Heart left ventricle (tissue), 16 donors: ENCODE measurements around the gene MRM1. TPM values are rescaled to one million over a fixed set of nuclear protein-coding genes. Genes with fewer than 3 reads are reported as not detected.
"Not testable (repeated sequence)": the region's sequence is repeated elsewhere in the genome, so short reads cannot be mapped to it uniquely, and the experiment has no call there.

Experiments
- ATAC-seq, 4 donors: fragments of 200-7000 bp; cut with Tn5 transposase; one replicate each; pipeline ENCODE4 v1.9.1; 2020 to 2022; ENCODE audit warnings: moderate library complexity in 4 of 4, mild to moderate bottlenecking in 3 of 4, moderate number of reproducible peaks in 1 of 4
- DNase-seq, 5 donors: peaks; one replicate each; pipeline ENCODE4 v3.0.0-alpha.2; 2020
- H3K27ac ChIP-seq, 12 donors: fragments of 200-600 bp; sonication (generic) in 4 of 12; one replicate each; pipeline versions ENCODE4 v1.5.0 to v1.8.0; 2016 to 2022; ENCODE audit warnings: mild to moderate bottlenecking in 2 of 12
- H3K27me3 ChIP-seq, 9 donors: fragments of 200-600 bp; sonication (generic) in 2 of 9; one replicate each; pipeline versions ENCODE4 v1.5.1 to v1.8.0; 2016 to 2022; ENCODE audit warnings: mild to moderate bottlenecking in 3 of 9
- H3K36me3 ChIP-seq, 9 donors: fragments of 200-600 bp; sonication (generic) in 2 of 9; one replicate each; pipeline versions ENCODE4 v1.5.0 to v1.8.0; 2018 to 2022; ENCODE audit warnings: mild to moderate bottlenecking in 2 of 9
- H3K4me1 ChIP-seq, 12 donors: fragments of 200-600 bp; sonication (generic) in 4 of 12; one replicate each; pipeline versions ENCODE4 v1.5.0 to v1.8.0; 2016 to 2022; ENCODE audit warnings: mild to moderate bottlenecking in 3 of 12
- H3K4me3 ChIP-seq, 12 donors: fragments of 200-600 bp; sonication (generic) in 4 of 12; one replicate each; pipeline versions ENCODE4 v1.5.0 to v1.8.0; 2017 to 2022; ENCODE audit warnings: mild to moderate bottlenecking in 9 of 12, moderate library complexity in 4 of 12
- H3K9me3 ChIP-seq, 12 donors: fragments of 200-600 bp; sonication (generic) in 4 of 12; one replicate each; pipeline versions ENCODE4 v1.5.0 to v1.8.0; 2016 to 2022; ENCODE audit warnings: mild to moderate bottlenecking in 1 of 12
- CTCF ChIP-seq, 12 donors: fragments of 200-600 bp; sonication (generic) in 4 of 12; IDR thresholded peaks; one replicate each; pipeline versions ENCODE4 v1.5.0 to v1.8.0; 2018 to 2022; ENCODE audit warnings: antibody characterized with exemption in 12 of 12, mild to moderate bottlenecking in 5 of 12
- POLR2A ChIP-seq, 2 donors: fragments of 450-650 bp; IDR thresholded peaks; one replicate each; pipeline ENCODE4 v1.6.1; 2017; ENCODE audit warnings: antibody characterized with exemption in 2 of 2, mild to moderate bottlenecking in 2 of 2, moderate library complexity in 2 of 2
- WGBS, 4 donors: extraction: QIAGEN DNeasy Blood & Tissue Kit in 2 of 4; methylation state at CpG; one replicate each; pipeline versions ENCODE4 v1.1.5 to v1.1.7; 2013 to 2018; 5-methylcytosine and 5-hydroxymethylcytosine counted together
- intact Hi-C, 10 donors: fragments of 100-400 bp; cut with DNase I; formaldehyde crosslinking; loops; one replicate each; pipeline versions ENCODE4 v1.11.1 to v1.14.2; 2022
- polyA plus RNA-seq, 2 donors: library from polyadenylated mRNA; stranded (reverse); fragments of 200-250 nt; gene quantifications; one replicate each; pipeline ENCODE4 v1.2.3, GENCODE V29; 2013
- total RNA-seq, 9 donors: library from RNA; depleted of rRNA in 2 of 9; stranded (reverse); fragments of >200 nt in 2 of 9; fragmentation: NEBNext Ultra II Directional in 3 of 9; extraction: Animal tissue kit (Norgen Biotek cat#: 25700) in 3 of 9; gene quantifications; one replicate each; pipeline versions ENCODE4 v1.1.0 to v1.2.4, GENCODE V29; 2016 to 2023
- donor health status: ischemic (EF 13 %, LVEDD 7.1; RV severe dilation, severe dysfunction).
- donor health status: healthy with polysubstance abuse.
- donor health status: DM: no; HTN: yes; CAD: no.
- donor health status: DM: no; HTN: no; CAD: no.
- donor health status: ischemic (EF 25% LVEDD 6.9; RV normal size, moderate dysfunction).
- donor health status: ischemic (EF 25% LVEDD 5.7; RV mildly dilated, moderate dysfunction).
- donor health status: healthy.
- donor health status: DM: yes; HTN: yes; CAD: no.
- donor health status: ischemic (EF 35%, LVEDD 5.7; RV mildly dilated, moderate dysfunction).
- donor health status: nonischemic (EF 11% LVEDD 7.7; RV severe dilation, severe dysfunction).
- donor health status: DM: yes; HTN: yes; CAD: no.
- donor health status: PGD.
- donor health status: ischemic (EF 29% LVEDD 5.4; RV normal size, mild dysfunction).
- donor health status: nonischemic (EF 23%, LVEDD 6.1; RV moderate dilation, normal function).

Gene MRM1
- total and polyA plus RNA-seq, 11 donors: 4.0 to 12.6 (median 7.6) TPM

- no peaks in the 10 kb centered on the region for H3K27me3 ChIP-seq
- H3K4me3 ChIP-seq: peak overlapping the region; percentile 51 to 98 (median 77)
- intact Hi-C loops: loop anchor here in 2 of 10 donors (5.0 to 10.0 kb wide), 2 partner anchors 755 to 803 kb away; partner anchors contain the start of genes ACACA (in 1 of the 2) and TADA2A (in 1 of the 2)
- peak overlapping the region in 11 of 12 donors; percentile 75 to 87 (median 79) for H3K27ac ChIP-seq
- peak in 3 of 4 donors; percentile 0 to 10 (median 1) for ATAC-seq
- TF ChIP-seq CTCF (IDR thresholded peaks at IDR 0.05) (no peak), POLR2A (IDR thresholded peaks at IDR 0.05) (no peak)
- no peaks in the 10 kb centered on the region for H3K9me3 ChIP-seq
- no peaks in the 10 kb centered on the region for H3K36me3 ChIP-seq
- H3K4me1 ChIP-seq: peaks cover 0 to 30% (median 18%) of the 10 kb centered on the region in 12 donors
- 7 to 31% (median 11%) methylated on average over 10 to 38 of the region's 38 CpGs for WGBS, 4 donors
- DNase-seq: peak in 1 of 5 donors; percentile 59
Observed at GRCh38 chr17:36602030-36602748, 806 bp downstream of the MRM1 start.

GRCh38 chr17:36602924-36603384, 1.6 kb downstream of the MRM1 start:
- Histone ChIP-seq H3K4me1 (peaks cover 0 to 30% (median 18%) of the 10 kb centered on the region in 12 donors), H3K36me3 (no peaks in the 10 kb centered on the region), H3K4me3 (peak overlapping the region in 11 of 12 donors; percentile 61 to 98 (median 82)), H3K9me3 (no peaks in the 10 kb centered on the region), H3K27me3 (no peaks in the 10 kb centered on the region), H3K27ac (no peak overlapping the region)
- ATAC-seq (peak in 1 of 4 donors; percentile 14), DNase-seq (peak in 2 of 5 donors; percentile 35 to 48)
- intact Hi-C loops: loop anchor here in 2 of 10 donors (5.0 to 10.0 kb wide), 2 partner anchors 754 to 802 kb away; partner anchors contain the start of genes ACACA (in 1 of the 2) and TADA2A (in 1 of the 2)
- 27 to 37% (median 33%) methylated on average over 5 of the region's 5 CpGs for WGBS, 4 donors
- TF ChIP-seq POLR2A (IDR thresholded peaks at IDR 0.05) (no peak), CTCF (IDR thresholded peaks at IDR 0.05) (peak; percentile 56 to 80 (median 74))

- not testable (repeated sequence) for H3K27me3 ChIP-seq, H3K4me3 ChIP-seq, H3K36me3 ChIP-seq, H3K27ac ChIP-seq, H3K9me3 ChIP-seq, DNase-seq, ATAC-seq
- intact Hi-C loops: loop anchor here in 1 of 10 donors (10.0 kb wide), 1 partner anchor 800 kb away; the partner anchor contains the start of genes ACACA and TADA2A
- H3K4me1 ChIP-seq: peaks cover 0 to 40% (median 19%) of the 10 kb centered on the region in 12 donors
- 94 to 98% (median 96%) methylated on average over 5 of the region's 5 CpGs for WGBS, 4 donors
Observed at GRCh38 chr17:36605028-36605427, 3.6 kb downstream of the MRM1 start.

GRCh38 chr17:36608280-36608679, 6.9 kb downstream of the MRM1 start:
- DNase-seq (no peak), ATAC-seq (peak in 1 of 4 donors; percentile 13)
- intact Hi-C loops: loop anchor here in 1 of 10 donors (10.0 kb wide), 1 partner anchor 797 kb away; the partner anchor contains the start of genes ACACA and TADA2A
- H3K4me1 ChIP-seq: peaks cover 0 to 18% (median under 1%) of the 10 kb centered on the region in 12 donors
- H3K9me3 ChIP-seq: no peaks in the 10 kb centered on the region
- TF ChIP-seq CTCF (IDR thresholded peaks at IDR 0.05): no peak
- no peak for TF ChIP-seq POLR2A (IDR thresholded peaks at IDR 0.05)
- no peak overlapping the region for H3K27ac ChIP-seq
- no peaks in the 10 kb centered on the region for H3K36me3 ChIP-seq
- WGBS, 4 donors: 85 to 94% (median 90%) methylated on average over 6 to 7 of the region's 7 CpGs
- H3K27me3 ChIP-seq: peaks cover 0 to under 1% (median 0%) of the 10 kb centered on the region in 9 donors
- H3K4me3 ChIP-seq: no peak overlapping the region
